DND-41 (cell line): ENCODE results near the gene OR8B4.

ENCODE experiments used
- ATAC-seq: fragments of 200-7000 bp; cut with Tn5 transposase; 3 replicates; pipeline ENCODE4 v1.9.1; 2021; ENCODE audit warnings: low read depth; ENCODE audit not compliant: insufficient read depth
- DNase-seq: peaks from one replicate; pipeline ENCODE4 v3.0.0-alpha.2; 2020
- H2AFZ ChIP-seq: 2 replicates; pipeline ENCODE4 v1.6.0; 2012; ENCODE audit warnings: low read depth, low read length
- H3K27ac ChIP-seq: 2 replicates; pipeline ENCODE4 v1.5.1; 2012; ENCODE audit warnings: low read length, inconsistent platforms
- H3K27me3 ChIP-seq: fragments of 200-600 bp; sonication (generic); 2 replicates; pipeline ENCODE4 v1.6.0; 2012; ENCODE audit warnings: low read length, mild to moderate bottlenecking, inconsistent platforms; ENCODE audit not compliant: insufficient read depth, poor library complexity
- H3K36me3 ChIP-seq: 2 replicates; pipeline ENCODE4 v1.5.1; 2012; ENCODE audit warnings: low read length, inconsistent platforms; ENCODE audit not compliant: insufficient read depth
- H3K4me1 ChIP-seq: 2 replicates; pipeline ENCODE4 v1.5.1; 2012; ENCODE audit warnings: mild to moderate bottlenecking, low read length; ENCODE audit not compliant: insufficient read depth
- H3K4me2 ChIP-seq: 2 replicates; pipeline ENCODE4 v1.6.0; 2012; ENCODE audit warnings: mild to moderate bottlenecking, moderate library complexity, low read length, inconsistent platforms; ENCODE audit not compliant: insufficient read depth
- H3K4me3 ChIP-seq, 2 experiments: fragments of 200-600 bp in 1 of 2; shearing (Covaris generic) in 1 of 2; 2 replicates each; pipeline ENCODE4 v1.5.1; 2012 to 2016; ENCODE audit warnings: inconsistent platforms in 2 of 2, low read length in 2 of 2, mild to moderate bottlenecking in 2 of 2, low read depth in 1 of 2, moderate library complexity in 1 of 2
- H3K79me2 ChIP-seq: 2 replicates; pipeline ENCODE4 v1.6.0; 2012; ENCODE audit warnings: low read length, inconsistent platforms; ENCODE audit not compliant: insufficient read depth
- H3K9ac ChIP-seq: 2 replicates; pipeline ENCODE4 v1.6.0; 2012; ENCODE audit warnings: low read depth, mild to moderate bottlenecking, inconsistent platforms, low read length, moderate library complexity
- H3K9me3 ChIP-seq: 2 replicates; pipeline ENCODE4 v1.5.1; 2012; ENCODE audit warnings: low read length, moderate library complexity, mild to moderate bottlenecking, inconsistent platforms; ENCODE audit not compliant: insufficient read depth, severe bottlenecking
- H4K20me1 ChIP-seq: 2 replicates; pipeline ENCODE4 v1.6.0; 2012; ENCODE audit warnings: low read length; ENCODE audit not compliant: insufficient read depth
- EZH2 ChIP-seq: IDR thresholded peaks from 3 replicates; pipeline ENCODE4 v1.6.1; 2012; ENCODE audit warnings: borderline replicate concordance, low read depth, mild to moderate bottlenecking, moderate library complexity, low read length, inconsistent platforms; ENCODE audit not compliant: severe bottlenecking
- TF ChIP-seq, protein P1 (sequence below): IDR thresholded peaks from 2 replicates; pipeline ENCODE4 v1.5.1; 2012; ENCODE audit warnings: borderline replicate concordance, low read length, moderate library complexity, mild to moderate bottlenecking; ENCODE audit not compliant: poor library complexity, severe bottlenecking; ENCODE audit errors: extremely low read depth

Gene OR8B4

DNA sequence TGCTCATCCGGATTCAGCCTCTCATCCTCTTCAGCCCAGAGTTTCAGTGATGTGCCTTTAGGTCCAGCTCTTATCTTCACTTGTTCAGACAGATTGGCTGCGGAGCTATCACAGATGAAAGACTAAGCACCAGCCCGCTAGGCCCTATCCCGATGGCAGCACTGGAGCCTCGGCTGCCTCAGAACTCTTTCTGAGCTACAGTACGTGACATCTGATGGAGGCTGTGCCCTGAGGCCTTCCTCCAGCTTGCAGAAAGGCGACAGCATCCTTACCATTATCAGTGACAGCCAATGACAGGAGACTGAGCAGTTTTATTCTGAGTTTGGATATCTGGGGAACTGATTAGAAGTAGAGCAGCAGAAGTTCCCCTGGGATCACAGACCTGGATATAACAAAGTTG is 16.8 kb upstream of the OR8B4 start:
- Histone ChIP-seq H3K36me3 (no peaks in the 10 kb centered on the region), H3K9ac (no peak overlapping the region), H2AFZ (no peak overlapping the region), H3K9me3 (no peaks in the 10 kb centered on the region), H3K27ac (no peak overlapping the region), H3K79me2 (no peaks in the 10 kb centered on the region), H4K20me1 (no peaks in the 10 kb centered on the region), H3K4me3 (no peak overlapping the region), H3K4me2 (no peak overlapping the region), H3K4me1 (no peaks in the 10 kb centered on the region), H3K27me3 (peaks cover 6% of the 10 kb centered on the region)
- TF ChIP-seq, protein P1, sequence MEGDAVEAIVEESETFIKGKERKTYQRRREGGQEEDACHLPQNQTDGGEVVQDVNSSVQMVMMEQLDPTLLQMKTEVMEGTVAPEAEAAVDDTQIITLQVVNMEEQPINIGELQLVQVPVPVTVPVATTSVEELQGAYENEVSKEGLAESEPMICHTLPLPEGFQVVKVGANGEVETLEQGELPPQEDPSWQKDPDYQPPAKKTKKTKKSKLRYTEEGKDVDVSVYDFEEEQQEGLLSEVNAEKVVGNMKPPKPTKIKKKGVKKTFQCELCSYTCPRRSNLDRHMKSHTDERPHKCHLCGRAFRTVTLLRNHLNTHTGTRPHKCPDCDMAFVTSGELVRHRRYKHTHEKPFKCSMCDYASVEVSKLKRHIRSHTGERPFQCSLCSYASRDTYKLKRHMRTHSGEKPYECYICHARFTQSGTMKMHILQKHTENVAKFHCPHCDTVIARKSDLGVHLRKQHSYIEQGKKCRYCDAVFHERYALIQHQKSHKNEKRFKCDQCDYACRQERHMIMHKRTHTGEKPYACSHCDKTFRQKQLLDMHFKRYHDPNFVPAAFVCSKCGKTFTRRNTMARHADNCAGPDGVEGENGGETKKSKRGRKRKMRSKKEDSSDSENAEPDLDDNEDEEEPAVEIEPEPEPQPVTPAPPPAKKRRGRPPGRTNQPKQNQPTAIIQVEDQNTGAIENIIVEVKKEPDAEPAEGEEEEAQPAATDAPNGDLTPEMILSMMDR = no peak
- no peak for TF ChIP-seq EZH2
- no peak for DNase-seq
- no peak for ATAC-seq

DNA sequence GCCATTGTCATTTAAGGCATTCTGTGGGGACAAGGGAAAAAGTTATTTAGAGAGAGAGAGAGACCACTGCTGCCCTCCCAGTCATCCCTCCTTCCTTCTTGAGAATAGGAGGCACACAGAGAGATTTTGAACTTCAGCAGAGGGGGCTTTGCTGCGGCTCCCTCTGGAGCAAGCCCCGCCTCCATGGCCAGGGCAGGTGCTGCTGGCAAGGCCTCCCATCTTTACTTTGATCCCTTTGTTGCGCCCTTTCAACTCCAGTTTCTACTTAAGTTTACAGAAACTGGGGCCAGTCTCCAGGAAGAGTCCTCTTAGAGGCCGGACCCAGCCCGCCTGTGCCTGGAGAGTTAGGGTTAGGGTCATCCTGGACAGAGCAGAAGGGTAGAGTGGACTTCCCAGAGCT is 16.4 kb upstream of the OR8B4 start:
- Histone ChIP-seq H3K27ac (no peak overlapping the region), H3K9ac (no peak overlapping the region), H3K36me3 (no peaks in the 10 kb centered on the region), H3K9me3 (no peaks in the 10 kb centered on the region), H2AFZ (no peak overlapping the region), H3K4me3 (no peak overlapping the region), H4K20me1 (no peaks in the 10 kb centered on the region), H3K4me2 (no peak overlapping the region), H3K27me3 (peaks cover 7% of the 10 kb centered on the region), H3K79me2 (no peaks in the 10 kb centered on the region), H3K4me1 (no peaks in the 10 kb centered on the region)
- ATAC-seq = no peak
- no peak for DNase-seq
- no peak for TF ChIP-seq EZH2
- TF ChIP-seq, protein P1 = no peak

DNA sequence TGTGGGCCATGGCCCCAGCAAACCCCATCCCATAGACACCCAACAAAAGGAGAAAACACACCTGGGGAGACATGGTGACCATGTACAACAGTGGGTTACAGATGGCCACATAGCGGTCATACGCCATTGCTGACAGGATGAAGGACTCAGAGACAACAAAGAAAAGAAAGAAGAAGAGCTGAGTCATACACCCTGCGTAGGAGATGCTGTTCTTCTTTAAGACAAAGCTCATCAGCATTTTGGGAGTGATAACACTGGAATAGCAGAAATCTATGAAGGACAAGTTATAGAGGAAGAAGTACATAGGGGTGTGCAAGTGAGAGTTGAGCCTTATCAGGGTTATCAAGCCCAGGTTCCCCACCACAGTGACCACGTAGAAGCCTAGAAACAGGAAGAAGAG is 15.9 kb upstream of the OR8B4 start:
- TF ChIP-seq, protein P1 = no peak
- no peak for TF ChIP-seq EZH2
- Histone ChIP-seq H3K27me3 (peaks cover 8% of the 10 kb centered on the region), H3K4me2 (no peak overlapping the region), H3K36me3 (no peaks in the 10 kb centered on the region), H3K27ac (no peak overlapping the region), H3K4me3 (no peak overlapping the region), H2AFZ (no peak overlapping the region), H3K9me3 (no peaks in the 10 kb centered on the region), H3K79me2 (no peaks in the 10 kb centered on the region), H3K9ac (no peak overlapping the region), H4K20me1 (no peaks in the 10 kb centered on the region), H3K4me1 (no peaks in the 10 kb centered on the region)
- ATAC-seq = no peak
- DNase-seq = no peak

DNA sequence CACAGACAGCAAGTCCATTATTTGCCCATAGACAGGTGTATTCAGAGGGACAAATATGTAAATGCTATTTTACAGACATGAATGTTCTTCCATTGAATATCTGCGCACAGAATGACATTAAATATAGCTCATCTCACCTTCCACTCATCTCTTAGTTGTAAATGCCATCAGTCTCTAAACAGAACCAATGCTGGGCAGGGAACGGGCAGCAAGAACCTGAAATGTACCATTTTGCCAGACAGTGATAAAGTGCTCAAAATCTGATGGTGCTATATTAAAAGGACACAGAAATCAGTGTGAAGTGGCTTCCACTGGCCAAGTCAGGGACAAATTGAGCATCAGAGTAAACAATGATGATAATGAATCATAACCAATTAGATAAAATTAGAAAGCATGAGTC is 10.0 kb upstream of the OR8B4 start:
- no peak overlapping the region for H2AFZ ChIP-seq
- H3K27me3 ChIP-seq = peaks cover 14% of the 10 kb centered on the region
- no peak overlapping the region for H3K9ac ChIP-seq
- no peaks in the 10 kb centered on the region for H4K20me1 ChIP-seq
- peaks cover 4% of the 10 kb centered on the region for H3K9me3 ChIP-seq
- no peaks in the 10 kb centered on the region for H3K79me2 ChIP-seq
- ATAC-seq (no peak), DNase-seq (no peak)
- H3K27ac ChIP-seq = no peak overlapping the region
- TF ChIP-seq, protein P1 = no peak
- TF ChIP-seq EZH2 = no peak
- H3K4me1 ChIP-seq = no peaks in the 10 kb centered on the region
- H3K4me2 ChIP-seq = no peak overlapping the region
- no peaks in the 10 kb centered on the region for H3K36me3 ChIP-seq
- H3K4me3 ChIP-seq = no peak overlapping the region
